BE2C (cell line): ENCODE measurements around the gene DAO.

Experiments
- DNase-seq: peaks from one replicate; pipeline ENCODE4 v3.0.0-alpha.2; 2020
- H3K27me3 ChIP-seq: fragments of 250-450 bp; sonication (Bioruptor Pico); 2 replicates; pipeline ENCODE4 v1.5.1; 2020; ENCODE audit warnings: mild to moderate bottlenecking
- H3K36me3 ChIP-seq: fragments of 250-450 bp; sonication (Bioruptor Pico); 2 replicates; pipeline ENCODE4 v1.5.1; 2020; ENCODE audit warnings: mild to moderate bottlenecking
- H3K4me1 ChIP-seq: fragments of 250-450 bp; sonication (Bioruptor Pico); 2 replicates; pipeline ENCODE4 v1.5.1; 2020
- H3K4me3 ChIP-seq: 2 replicates; pipeline ENCODE4 v1.5.1; 2011; ENCODE audit warnings: low read depth, low read length
- H3K9me3 ChIP-seq: fragments of 250-450 bp; sonication (Bioruptor Pico); 2 replicates; pipeline ENCODE4 v1.5.1; 2020
- TF ChIP-seq, protein P1 (sequence below): IDR thresholded peaks from 2 replicates; pipeline ENCODE4 v1.5.1; 2012; ENCODE audit warnings: mild to moderate bottlenecking, low read depth, low read length

DAO gene

DNA sequence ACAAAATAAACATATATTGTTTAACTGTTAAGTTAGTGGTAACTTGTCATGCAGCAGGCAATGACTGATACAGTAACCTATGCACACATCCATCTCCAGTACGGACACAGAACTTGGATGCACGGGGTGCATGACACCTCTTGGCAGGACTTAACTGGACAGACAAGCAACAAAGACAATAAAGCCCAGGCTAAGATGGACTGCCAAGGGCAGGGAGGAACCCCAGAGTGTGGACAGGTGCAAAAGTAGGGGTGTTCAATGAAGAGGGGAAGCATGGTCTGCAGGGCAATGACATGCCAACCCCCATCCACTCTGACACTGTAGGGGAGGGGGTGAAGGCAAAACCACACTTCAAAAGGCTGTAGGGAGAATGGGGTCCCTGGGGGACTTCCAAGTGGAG, 34.2 kb upstream of the DAO start:
- TF ChIP-seq, protein P1, sequence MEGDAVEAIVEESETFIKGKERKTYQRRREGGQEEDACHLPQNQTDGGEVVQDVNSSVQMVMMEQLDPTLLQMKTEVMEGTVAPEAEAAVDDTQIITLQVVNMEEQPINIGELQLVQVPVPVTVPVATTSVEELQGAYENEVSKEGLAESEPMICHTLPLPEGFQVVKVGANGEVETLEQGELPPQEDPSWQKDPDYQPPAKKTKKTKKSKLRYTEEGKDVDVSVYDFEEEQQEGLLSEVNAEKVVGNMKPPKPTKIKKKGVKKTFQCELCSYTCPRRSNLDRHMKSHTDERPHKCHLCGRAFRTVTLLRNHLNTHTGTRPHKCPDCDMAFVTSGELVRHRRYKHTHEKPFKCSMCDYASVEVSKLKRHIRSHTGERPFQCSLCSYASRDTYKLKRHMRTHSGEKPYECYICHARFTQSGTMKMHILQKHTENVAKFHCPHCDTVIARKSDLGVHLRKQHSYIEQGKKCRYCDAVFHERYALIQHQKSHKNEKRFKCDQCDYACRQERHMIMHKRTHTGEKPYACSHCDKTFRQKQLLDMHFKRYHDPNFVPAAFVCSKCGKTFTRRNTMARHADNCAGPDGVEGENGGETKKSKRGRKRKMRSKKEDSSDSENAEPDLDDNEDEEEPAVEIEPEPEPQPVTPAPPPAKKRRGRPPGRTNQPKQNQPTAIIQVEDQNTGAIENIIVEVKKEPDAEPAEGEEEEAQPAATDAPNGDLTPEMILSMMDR, result no peak
- Histone ChIP-seq H3K36me3 (peaks cover 20% of the 10 kb centered on the region), H3K4me1 (peaks cover 4% of the 10 kb centered on the region; the same call in 1 of the 2 replicates)

DNA sequence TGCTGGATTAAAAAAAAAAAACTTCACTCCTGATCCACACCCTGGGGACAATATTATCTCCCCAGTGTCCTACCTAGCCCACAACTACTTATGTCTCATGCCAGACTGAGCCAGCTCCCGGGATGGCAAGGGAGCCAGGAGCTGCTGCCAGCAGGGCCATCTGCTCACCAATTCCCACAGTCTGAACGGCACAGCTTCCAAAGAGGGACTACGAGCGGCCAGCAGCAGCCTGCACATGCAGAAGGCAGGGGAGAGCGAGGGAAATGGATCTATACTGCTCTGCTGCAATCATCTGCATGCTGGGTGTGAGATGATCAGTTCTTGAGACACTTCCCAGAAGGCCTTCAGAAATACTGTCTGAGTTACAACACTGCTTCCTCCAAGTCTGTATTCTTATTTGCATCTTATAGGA, 33.6 kb upstream of the DAO start:
- Histone ChIP-seq H3K4me1 (peaks cover 4% of the 10 kb centered on the region; the same call in 1 of the 2 replicates), H3K36me3 (peaks cover 20% of the 10 kb centered on the region), H3K27me3 (no peaks in the 10 kb centered on the region), H3K4me3 (no peak overlapping the region), H3K9me3 (no peaks in the 10 kb centered on the region)
- DNase-seq, result peak; percentile 65
- TF ChIP-seq, protein P1, result no peak

More for the DNA sequence above, 34.2 kb upstream of the DAO start:
- no peak overlapping the region for H3K4me3 ChIP-seq
- H3K27me3 ChIP-seq, result no peaks in the 10 kb centered on the region
- DNase-seq, result no peak
- no peaks in the 10 kb centered on the region for H3K9me3 ChIP-seq

DNA sequence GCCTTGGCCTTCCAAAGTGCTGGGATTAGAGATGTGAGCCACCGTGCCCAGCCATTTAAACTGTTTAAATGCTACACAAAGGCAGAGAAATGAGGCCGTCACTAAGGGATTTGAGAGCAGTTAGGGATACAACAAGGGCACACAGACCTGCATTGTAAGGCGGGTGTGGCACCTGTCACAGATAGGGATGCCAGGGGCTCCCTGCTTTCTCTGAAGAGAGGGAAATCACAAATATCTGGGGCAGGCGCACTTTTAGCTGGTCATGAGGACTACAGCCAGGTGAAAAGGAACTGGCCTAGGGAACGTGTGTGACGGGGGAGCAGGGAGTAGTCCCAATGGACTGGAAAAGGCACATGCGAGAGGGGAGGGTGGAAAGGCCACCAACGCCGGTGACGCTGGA, 32.2 kb upstream of the DAO start:
- TF ChIP-seq, protein P1, result no peak
- no peak overlapping the region for H3K4me3 ChIP-seq
- no peaks in the 10 kb centered on the region for H3K9me3 ChIP-seq
- H3K36me3 ChIP-seq, result peaks cover 20% of the 10 kb centered on the region
- no peaks in the 10 kb centered on the region for H3K27me3 ChIP-seq
- no peak for DNase-seq
- peaks cover 4% of the 10 kb centered on the region; the same call in 1 of the 2 replicates for H3K4me1 ChIP-seq

DNA sequence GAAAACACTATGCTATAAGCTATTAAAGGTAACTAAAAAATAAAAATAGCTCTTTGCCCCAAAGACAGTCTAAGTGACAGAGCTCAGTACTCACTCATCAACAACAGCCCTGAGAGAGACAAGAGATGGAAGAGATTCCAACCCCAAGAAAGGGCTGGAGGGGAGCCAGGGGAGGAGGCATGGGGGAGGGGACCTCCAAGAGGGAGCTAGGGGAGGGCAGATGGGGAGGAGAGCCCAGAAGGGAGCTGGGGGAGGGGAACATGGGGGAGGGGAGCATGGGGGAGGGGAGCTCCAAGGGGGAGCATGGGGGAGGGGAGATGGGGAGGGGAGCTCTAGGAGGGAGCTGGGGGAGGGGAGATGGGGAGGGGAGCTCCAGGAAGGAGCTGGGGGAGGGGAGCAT, 30.2 kb upstream of the DAO start:
- TF ChIP-seq, protein P1, result no peak
- Histone ChIP-seq H3K4me3 (no peak overlapping the region), H3K27me3 (no peaks in the 10 kb centered on the region), H3K9me3 (no peaks in the 10 kb centered on the region), H3K36me3 (peaks cover 20% of the 10 kb centered on the region), H3K4me1 (peaks cover 4% of the 10 kb centered on the region; the same call in 1 of the 2 replicates)
- no peak for DNase-seq

GRCh38 chr12:108850854-108851573, 28.9 kb upstream of the DAO start:
- Histone ChIP-seq H3K27me3 (no peaks in the 10 kb centered on the region), H3K4me1 (peaks cover 4% of the 10 kb centered on the region; the same call in 1 of the 2 replicates), H3K4me3 (no peak overlapping the region), H3K36me3 (peaks cover 17% of the 10 kb centered on the region), H3K9me3 (no peaks in the 10 kb centered on the region)
- TF ChIP-seq, protein P1, result peak; percentile 29; the same call in 1 of the 2 replicates
- DNase-seq, result peak; percentile 66

GRCh38 chr12:108852674-108853309, 27.1 kb upstream of the DAO start:
- no peaks in the 10 kb centered on the region for H3K9me3 ChIP-seq
- DNase-seq, result no peak
- H3K4me3 ChIP-seq, result no peak overlapping the region
- TF ChIP-seq, protein P1, result no peak
- no peaks in the 10 kb centered on the region for H3K4me1 ChIP-seq
- peaks cover 7% of the 10 kb centered on the region for H3K36me3 ChIP-seq
- H3K27me3 ChIP-seq, result no peaks in the 10 kb centered on the region
